ENCODE data around the gene MRTFA.
A peak's percentile ranks its signal among the peaks of the same experiment; 100 is the strongest.
"Not testable (repeated sequence)": the region's sequence is repeated elsewhere in the genome, so short reads cannot be mapped to it uniquely, and the experiment has no call there.

MRTFA gene

GRCh38 chr22:40659166-40659565 lies 22.6 kb upstream of the MRTFA start:
- TF ChIP-seq CTCF (conservative IDR thresholded peaks at IDR 0.05) = no peak
- TF ChIP-seq ZFX (IDR thresholded peaks at IDR 0.05) = no peak
- no peak overlapping the region for H3K27ac ChIP-seq

GRCh38 chr22:40656651-40657050 lies 20.1 kb upstream of the MRTFA start:
- H3K27ac ChIP-seq = not testable (repeated sequence)

GRCh38 chr22:40655941-40656340 lies 19.4 kb upstream of the MRTFA start:
- H3K27ac ChIP-seq = not testable (repeated sequence)

GRCh38 chr22:40654522-40655167 lies 18.1 kb upstream of the MRTFA start:
- TF ChIP-seq CTCF (conservative IDR thresholded peaks at IDR 0.05) = no peak; the same call in 1 of the 2 replicates
- TF ChIP-seq ZFX (IDR thresholded peaks at IDR 0.05) = no peak
- peak overlapping the region; percentile 94 for H3K27ac ChIP-seq

- H3K27ac ChIP-seq = peak overlapping the region; percentile 94; the same call in 1 of the 2 replicates
- no peak for TF ChIP-seq ZFX (IDR thresholded peaks at IDR 0.05)
- no peak for TF ChIP-seq CTCF (conservative IDR thresholded peaks at IDR 0.05)
Observed at GRCh38 chr22:40653361-40653760, 16.8 kb upstream of the MRTFA start.

GRCh38 chr22:40651563-40652501 lies 15.3 kb upstream of the MRTFA start:
- peak overlapping the region; percentile 94 for H3K27ac ChIP-seq

GRCh38 chr22:40651057-40651456 lies 14.5 kb upstream of the MRTFA start:
- TF ChIP-seq CTCF (conservative IDR thresholded peaks at IDR 0.05) (no peak), ZFX (IDR thresholded peaks at IDR 0.05) (no peak)
- H3K27ac ChIP-seq = peak overlapping the region; percentile 94

More at GRCh38 chr22:40651563-40652501, 15.3 kb upstream of the MRTFA start:
- no peak for TF ChIP-seq CTCF (conservative IDR thresholded peaks at IDR 0.05)
- peak; percentile 59; the same call in 1 of the 2 replicates for TF ChIP-seq ZFX (IDR thresholded peaks at IDR 0.05)

GRCh38 chr22:40648386-40648785 lies 11.9 kb upstream of the MRTFA start:
- TF ChIP-seq CTCF (conservative IDR thresholded peaks at IDR 0.05) (no peak), ZFX (IDR thresholded peaks at IDR 0.05) (no peak)

More at GRCh38 chr22:40648386-40648785, 11.9 kb upstream of the MRTFA start:
- H3K27ac ChIP-seq = no peak overlapping the region
